ENCODE measurements around the gene TEFM.
"Not testable (repeated sequence)": the region's sequence is repeated elsewhere in the genome, so short reads cannot be mapped to it uniquely, and the experiment has no call there.

The TEFM gene

GRCh38 chr17:30920683-30921543 lies 14.9 kb upstream of the TEFM start:
- no peak for DNase-seq (ENCODE audit: low read depth)

GRCh38 chr17:30920282-30920681 lies 14.2 kb upstream of the TEFM start:
- DNase-seq (ENCODE audit: low read depth): no peak

GRCh38 chr17:30917050-30917449 lies 11.0 kb upstream of the TEFM start:
- no peak for DNase-seq (ENCODE audit: low read depth)

GRCh38 chr17:30915833-30916611 lies 10.0 kb upstream of the TEFM start:
- no peak for DNase-seq (ENCODE audit: low read depth)

- DNase-seq (ENCODE audit: low read depth): no peak
Observed at GRCh38 chr17:30913955-30914354, 7.9 kb upstream of the TEFM start.

- not testable (repeated sequence) for DNase-seq (ENCODE audit: low read depth)
Observed at GRCh38 chr17:30910151-30910550, 4.1 kb upstream of the TEFM start.

- DNase-seq (ENCODE audit: low read depth): no peak
Observed at GRCh38 chr17:30908717-30909420, 2.8 kb upstream of the TEFM start.

GRCh38 chr17:30905742-30906100 lies 317 bp downstream of the TEFM start:
- DNase-seq (ENCODE audit: low read depth): no peak

GRCh38 chr17:30897311-30897710 lies 8.7 kb downstream of the TEFM start:
- no peak for DNase-seq (ENCODE audit: low read depth)

- no peak for DNase-seq (ENCODE audit: low read depth)
Observed at GRCh38 chr17:30894236-30894635, 11.8 kb downstream of the TEFM start.

- DNase-seq (ENCODE audit: low read depth): no peak
Observed at GRCh38 chr17:30886187-30886586, 19.9 kb downstream of the TEFM start.

- DNase-seq (ENCODE audit: low read depth): no peak
Observed at GRCh38 chr17:30869005-30869404, 37.0 kb downstream of the TEFM start.

- no peak for DNase-seq (ENCODE audit: low read depth)
Observed at GRCh38 chr17:30864636-30865035, 41.4 kb downstream of the TEFM start.

GRCh38 chr17:30858556-30859250 lies 47.3 kb downstream of the TEFM start:
- DNase-seq (ENCODE audit: low read depth): no peak

GRCh38 chr17:30854146-30854545 lies 51.9 kb downstream of the TEFM start:
- no peak for DNase-seq (ENCODE audit: low read depth)
